ENCODE results near the gene NEURL1. TPM values are rescaled to one million over a fixed set of nuclear protein-coding genes. Genes with fewer than 3 reads are reported as not detected.
"Not testable (repeated sequence)": the region's sequence is repeated elsewhere in the genome, so short reads cannot be mapped to it uniquely, and the experiment has no call there.

NEURL1 gene
- total RNA-seq, 1 experiment from 2014 or later: 1.7 TPM

GRCh38 chr10:103500481-103500880, 7.0 kb downstream of the NEURL1 start:
- no peak overlapping the region for H3K4me3 ChIP-seq (ENCODE audit: low read length)
- ATAC-seq (no peak), DNase-seq (no peak)
- H3K36me3 ChIP-seq (ENCODE audit: low read depth, low read length): no peaks in the 10 kb centered on the region
- H2AFZ ChIP-seq (ENCODE audit: low read length): no peak overlapping the region
- H3K9me3 ChIP-seq (ENCODE audit: low read length): no peaks in the 10 kb centered on the region
- no peaks in the 10 kb centered on the region for H4K20me1 ChIP-seq (ENCODE audit: low read length)
- H3K9ac ChIP-seq (ENCODE audit: low read length): no peak overlapping the region
- no peaks in the 10 kb centered on the region for H3F3A ChIP-seq (ENCODE audit: low read length, unreplicated experiment)
- H3K27me3 ChIP-seq (ENCODE audit: low read length): peaks cover 3% of the 10 kb centered on the region
- peaks cover 10% of the 10 kb centered on the region for H3K4me1 ChIP-seq (ENCODE audit: insufficient read depth, low read length)
- no peak for TF ChIP-seq EZH2 (IDR thresholded peaks at IDR 0.05; ENCODE audit: low read length, unreplicated experiment)
- no peak for TF ChIP-seq CTCF (conservative IDR thresholded peaks at IDR 0.05; ENCODE audit: low read depth, low read length)
- TF ChIP-seq EZH2phosphoT487 (IDR thresholded peaks at IDR 0.05; ENCODE audit: borderline replicate concordance, low read length): no peak
- intact Hi-C loops (cut with micrococcal nuclease): no loop called here
- no peaks in the 10 kb centered on the region for H3K9me2 ChIP-seq (replicated peaks; ENCODE audit: low read length)
- no TSS peak for BruUV-seq (replicated peaks)
- no peaks in the 10 kb centered on the region for H3K79me2 ChIP-seq (ENCODE audit: low read length)
- ChIA-PET POLR2A (ENCODE audit: unreplicated experiment) (no interaction called here), CTCF (no interaction called here)
- no peak overlapping the region for H3K27ac ChIP-seq (ENCODE audit: low read length)
- H3K4me2 ChIP-seq (ENCODE audit: low read length): no peak overlapping the region

GRCh38 chr10:103501186-103501585, 7.7 kb downstream of the NEURL1 start:
- H2AFZ ChIP-seq (ENCODE audit: low read length): no peak overlapping the region
- no TSS peak for BruUV-seq (replicated peaks)
- H3K4me2 ChIP-seq (ENCODE audit: low read length): no peak overlapping the region
- no peak for DNase-seq
- H3K79me2 ChIP-seq (ENCODE audit: low read length): no peaks in the 10 kb centered on the region
- no peak overlapping the region for H3K27ac ChIP-seq (ENCODE audit: low read length)
- no peaks in the 10 kb centered on the region for H3K9me2 ChIP-seq (replicated peaks; ENCODE audit: low read length)
- H4K20me1 ChIP-seq (ENCODE audit: low read length): no peaks in the 10 kb centered on the region
- no peaks in the 10 kb centered on the region for H3F3A ChIP-seq (ENCODE audit: low read length, unreplicated experiment)
- 0 out of 2 replicates have a peak, but pooled peaks cover 2% of the 10 kb centered on the region for H3K27me3 ChIP-seq (ENCODE audit: low read length)
- no peak overlapping the region for H3K4me3 ChIP-seq (ENCODE audit: low read length)
- no peak for ATAC-seq
- no peak overlapping the region for H3K9ac ChIP-seq (ENCODE audit: low read length)
- CTCF ChIA-PET: no interaction called here
- H3K36me3 ChIP-seq (ENCODE audit: low read depth, low read length): no peaks in the 10 kb centered on the region
- peaks cover 10% of the 10 kb centered on the region for H3K4me1 ChIP-seq (ENCODE audit: insufficient read depth, low read length)
- intact Hi-C loops (cut with micrococcal nuclease): no loop called here
- TF ChIP-seq CTCF (conservative IDR thresholded peaks at IDR 0.05; ENCODE audit: low read depth, low read length) (no peak), EZH2phosphoT487 (IDR thresholded peaks at IDR 0.05; ENCODE audit: borderline replicate concordance, low read length) (no peak), EZH2 (IDR thresholded peaks at IDR 0.05; ENCODE audit: low read length, unreplicated experiment) (no peak)
- POLR2A ChIA-PET (ENCODE audit: unreplicated experiment): no interaction called here
- H3K9me3 ChIP-seq (ENCODE audit: low read length): no peaks in the 10 kb centered on the region

- DNase-seq: no peak
- ATAC-seq: no peak
- H3K9me2 ChIP-seq (replicated peaks; ENCODE audit: low read length): no peaks in the 10 kb centered on the region
- no peak overlapping the region for H3K4me2 ChIP-seq (ENCODE audit: low read length)
- no peaks in the 10 kb centered on the region for H3K9me3 ChIP-seq (ENCODE audit: low read length)
- no peaks in the 10 kb centered on the region for H3K79me2 ChIP-seq (ENCODE audit: low read length)
- ChIA-PET CTCF (no interaction called here), POLR2A (ENCODE audit: unreplicated experiment) (no interaction called here)
- H3K36me3 ChIP-seq (ENCODE audit: low read depth, low read length): no peaks in the 10 kb centered on the region
- H3K4me1 ChIP-seq (ENCODE audit: insufficient read depth, low read length): peaks cover 10% of the 10 kb centered on the region
- intact Hi-C loops (cut with micrococcal nuclease): no loop called here
- no TSS peak for BruUV-seq (replicated peaks)
- H3F3A ChIP-seq (ENCODE audit: low read length, unreplicated experiment): no peaks in the 10 kb centered on the region
- no peaks in the 10 kb centered on the region for H3K27me3 ChIP-seq (ENCODE audit: low read length)
- TF ChIP-seq CTCF (conservative IDR thresholded peaks at IDR 0.05; ENCODE audit: low read depth, low read length) (no peak), EZH2 (IDR thresholded peaks at IDR 0.05; ENCODE audit: low read length, unreplicated experiment) (no peak), EZH2phosphoT487 (IDR thresholded peaks at IDR 0.05; ENCODE audit: borderline replicate concordance, low read length) (no peak)
- H2AFZ ChIP-seq (ENCODE audit: low read length): no peak overlapping the region
- no peak overlapping the region for H3K27ac ChIP-seq (ENCODE audit: low read length)
- H4K20me1 ChIP-seq (ENCODE audit: low read length): no peaks in the 10 kb centered on the region
- H3K9ac ChIP-seq (ENCODE audit: low read length): no peak overlapping the region
- H3K4me3 ChIP-seq (ENCODE audit: low read length): no peak overlapping the region
These were observed 9.6 kb downstream of the NEURL1 start for GRCh38 chr10:103502849-103503660.

- H4K20me1 ChIP-seq (ENCODE audit: low read length); BruUV-seq (replicated peaks): not testable (repeated sequence)
These were observed 10.3 kb downstream of the NEURL1 start for GRCh38 chr10:103503777-103504176.

More at GRCh38 chr10:103503777-103504176, 10.3 kb downstream of the NEURL1 start:
- H2AFZ ChIP-seq (ENCODE audit: low read length); H3K9me2 ChIP-seq (replicated peaks; ENCODE audit: low read length); H3K4me3 ChIP-seq (ENCODE audit: low read length); H3K36me3 ChIP-seq (ENCODE audit: low read depth, low read length); DNase-seq; H3F3A ChIP-seq (ENCODE audit: low read length, unreplicated experiment); POLR2A ChIA-PET (ENCODE audit: unreplicated experiment); H3K9ac ChIP-seq (ENCODE audit: low read length); H3K4me2 ChIP-seq (ENCODE audit: low read length); ATAC-seq; H3K27ac ChIP-seq (ENCODE audit: low read length); H3K9me3 ChIP-seq (ENCODE audit: low read length); H3K79me2 ChIP-seq (ENCODE audit: low read length); CTCF ChIA-PET; intact Hi-C loops (cut with micrococcal nuclease); H3K27me3 ChIP-seq (ENCODE audit: low read length): not testable (repeated sequence)
- H3K4me1 ChIP-seq (ENCODE audit: insufficient read depth, low read length): peaks cover 10% of the 10 kb centered on the region

Data from PC-3 (cell line).